Heart right ventricle (tissue), 16 donors: ENCODE measurements around the gene GALNT7. TPM values are rescaled to one million over a fixed set of nuclear protein-coding genes. Genes with fewer than 3 reads are reported as not detected.

Experiments
- ATAC-seq, 8 donors: fragments of 200-7000 bp; cut with Tn5 transposase; one replicate each; pipeline ENCODE4 v1.9.1; 2020; ENCODE audit warnings: mild to moderate bottlenecking in 8 of 8, moderate library complexity in 8 of 8, moderate number of reproducible peaks in 1 of 8
- DNase-seq, 2 donors: peaks; one replicate each; pipeline ENCODE4 v3.0.0-alpha.2; 2020
- H3K27ac ChIP-seq, 10 donors: fragments of 200-600 bp; sonication (generic) in 2 of 10; one replicate each; pipeline versions ENCODE4 v1.5.0 to v1.8.0; 2020 to 2022; ENCODE audit warnings: mild to moderate bottlenecking in 3 of 10
- H3K27me3 ChIP-seq, 7 donors: fragments of 200-600 bp; one replicate each; pipeline ENCODE4 v1.8.0; 2021 to 2022; ENCODE audit warnings: mild to moderate bottlenecking in 2 of 7
- H3K36me3 ChIP-seq, 9 donors: fragments of 200-600 bp; sonication (generic) in 1 of 9; one replicate each; pipeline versions ENCODE4 v1.5.0 to v1.8.0; 2020 to 2022; ENCODE audit warnings: mild to moderate bottlenecking in 2 of 9
- H3K4me1 ChIP-seq, 9 donors: fragments of 200-600 bp; sonication (generic) in 1 of 9; one replicate each; pipeline versions ENCODE4 v1.5.0 to v1.8.0; 2020 to 2022; ENCODE audit warnings: mild to moderate bottlenecking in 4 of 9
- H3K4me3 ChIP-seq, 10 donors: fragments of 200-600 bp; sonication (generic) in 2 of 10; one replicate each; pipeline versions ENCODE4 v1.5.0 to v1.8.0; 2020 to 2022; ENCODE audit warnings: mild to moderate bottlenecking in 7 of 10, moderate library complexity in 2 of 10
- H3K9me3 ChIP-seq, 11 donors: fragments of 200-600 bp in 10 of 11; sonication (generic) in 2 of 11; one replicate each; pipeline versions ENCODE4 v1.5.0 to v1.8.0; 2013 to 2022; ENCODE audit warnings: mild to moderate bottlenecking in 2 of 11, control low read depth in 1 of 11, moderate library complexity in 1 of 11
- WGBS, 2 donors: extraction: QIAGEN DNeasy Blood & Tissue Kit; methylation state at CpG; one replicate each; pipeline ENCODE4 v1.1.7; 2013; ENCODE audit warnings: inconsistent platforms in 1 of 2; 5-methylcytosine and 5-hydroxymethylcytosine counted together
- intact Hi-C, 10 donors: fragments of 100-400 bp; cut with DNase I; formaldehyde crosslinking; loops; one replicate each; pipeline versions ENCODE4 v1.11.1 to v1.14.2; 2022
- polyA plus RNA-seq, 2 donors: library from polyadenylated mRNA; stranded (reverse); fragments of 200-250 nt; gene quantifications; one replicate each; pipeline ENCODE4 v1.2.3, GENCODE V29; 2013
- total RNA-seq, 10 donors: library from RNA; stranded (reverse); fragmentation: NEBNext Ultra II Directional in 3 of 10; extraction: Animal tissue kit (Norgen Biotek cat#: 25700) in 3 of 10; gene quantifications; one replicate each; pipeline versions ENCODE4 v1.2.1 to v1.2.4, GENCODE V29; 2021 to 2023
- TF ChIP-seq, protein P1 (sequence below), 9 donors: fragments of 200-600 bp; sonication (generic) in 2 of 9; IDR thresholded peaks; one replicate each; pipeline versions ENCODE4 v1.5.0 to v1.8.0; 2021 to 2022; ENCODE audit warnings: antibody characterized with exemption in 9 of 9, mild to moderate bottlenecking in 5 of 9, moderate library complexity in 1 of 9
- donor health status: Arrhythmogenic right ventricular cardiomyopathy.
- donor health status: ischemic (EF 13 %, LVEDD 7.1; RV severe dilation, severe dysfunction).
- donor health status: healthy with polysubstance abuse.
- donor health status: DM: no; HTN: yes; CAD: no.
- donor health status: DM: no; HTN: no; CAD: no.
- donor health status: ischemic (EF 25% LVEDD 6.9; RV normal size, moderate dysfunction).
- donor health status: ischemic (EF 25% LVEDD 5.7; RV mildly dilated, moderate dysfunction).
- donor health status: healthy.
- donor health status: DM: yes; HTN: yes; CAD: no.
- donor health status: Ischemic cardiomyopathy.
- donor health status: ischemic (EF 35%, LVEDD 5.7; RV mildly dilated, moderate dysfunction).
- donor health status: nonischemic (EF 11% LVEDD 7.7; RV severe dilation, severe dysfunction).
- donor health status: DM: yes; HTN: yes; CAD: no.
- donor health status: PGD.
- donor health status: ischemic (EF 29% LVEDD 5.4; RV normal size, mild dysfunction).
- donor health status: nonischemic (EF 23%, LVEDD 6.1; RV moderate dilation, normal function).

Gene GALNT7
- total and polyA plus RNA-seq, 12 donors = 2.2 to 8.8 (median 5.3) TPM

DNA sequence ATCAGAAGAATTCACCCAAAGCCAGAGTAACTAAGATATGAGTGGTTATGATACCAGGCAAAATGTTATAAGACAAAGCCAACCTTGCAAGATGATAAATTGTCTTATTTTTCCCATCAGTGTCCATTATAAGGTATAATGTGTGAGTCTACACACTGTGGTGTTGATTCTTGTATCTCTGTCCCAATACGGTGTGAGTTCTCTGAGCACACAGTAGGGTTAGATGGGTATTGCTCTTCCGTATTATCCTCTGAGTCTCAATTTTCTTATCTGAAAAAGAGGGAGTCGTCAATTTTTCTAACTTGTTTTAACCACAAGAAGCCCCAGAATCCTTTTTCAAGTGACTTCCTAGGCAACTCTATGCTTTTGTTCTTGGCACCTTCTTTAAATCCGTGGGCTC lies 95.6 kb downstream of the GALNT7 start:
- TF ChIP-seq, protein P1, sequence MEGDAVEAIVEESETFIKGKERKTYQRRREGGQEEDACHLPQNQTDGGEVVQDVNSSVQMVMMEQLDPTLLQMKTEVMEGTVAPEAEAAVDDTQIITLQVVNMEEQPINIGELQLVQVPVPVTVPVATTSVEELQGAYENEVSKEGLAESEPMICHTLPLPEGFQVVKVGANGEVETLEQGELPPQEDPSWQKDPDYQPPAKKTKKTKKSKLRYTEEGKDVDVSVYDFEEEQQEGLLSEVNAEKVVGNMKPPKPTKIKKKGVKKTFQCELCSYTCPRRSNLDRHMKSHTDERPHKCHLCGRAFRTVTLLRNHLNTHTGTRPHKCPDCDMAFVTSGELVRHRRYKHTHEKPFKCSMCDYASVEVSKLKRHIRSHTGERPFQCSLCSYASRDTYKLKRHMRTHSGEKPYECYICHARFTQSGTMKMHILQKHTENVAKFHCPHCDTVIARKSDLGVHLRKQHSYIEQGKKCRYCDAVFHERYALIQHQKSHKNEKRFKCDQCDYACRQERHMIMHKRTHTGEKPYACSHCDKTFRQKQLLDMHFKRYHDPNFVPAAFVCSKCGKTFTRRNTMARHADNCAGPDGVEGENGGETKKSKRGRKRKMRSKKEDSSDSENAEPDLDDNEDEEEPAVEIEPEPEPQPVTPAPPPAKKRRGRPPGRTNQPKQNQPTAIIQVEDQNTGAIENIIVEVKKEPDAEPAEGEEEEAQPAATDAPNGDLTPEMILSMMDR (IDR thresholded peaks at IDR 0.05) = no peak
- H3K9me3 ChIP-seq = no peaks in the 10 kb centered on the region
- intact Hi-C loops = no loop called here
- H3K27ac ChIP-seq = peak overlapping the region in 2 of 10 donors; percentile 27 to 33
- no peaks in the 10 kb centered on the region for H3K27me3 ChIP-seq
- 42 to 56% methylated on average over 4 of the region's 4 CpGs for WGBS, 2 donors
- peaks cover 0 to 15% (median 11%) of the 10 kb centered on the region in 9 donors for H3K4me1 ChIP-seq
- ATAC-seq = peak in 2 of 8 donors; percentile 27 to 31
- DNase-seq = no peak
- no peaks in the 10 kb centered on the region for H3K36me3 ChIP-seq
- no peak overlapping the region for H3K4me3 ChIP-seq

DNA sequence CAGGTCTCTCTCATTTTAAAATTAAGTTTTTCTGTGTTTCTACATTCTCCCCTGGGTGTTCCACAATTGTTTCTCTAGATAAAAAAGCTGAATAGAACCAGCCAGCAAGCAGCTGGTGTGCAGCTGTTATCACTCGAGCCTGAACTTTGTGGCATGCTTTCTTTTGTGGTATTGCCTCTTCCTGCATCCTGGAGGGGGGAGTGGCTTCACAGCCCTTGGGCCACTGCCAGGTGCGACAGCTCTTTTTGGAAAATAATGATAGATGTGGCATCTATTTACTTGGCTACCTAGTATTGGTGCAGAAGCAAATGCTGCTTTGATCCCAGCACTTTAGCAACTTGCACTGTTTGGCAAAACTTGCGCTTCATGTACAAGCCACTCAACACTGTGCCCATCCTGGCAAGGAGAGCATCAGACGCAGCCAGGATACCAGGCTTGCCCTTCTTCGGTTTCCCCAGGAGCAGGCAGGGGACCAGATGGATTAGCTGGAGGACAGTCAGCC lies 96.1 kb downstream of the GALNT7 start:
- WGBS, 2 donors = 31 to 33% methylated on average over 5 of the region's 5 CpGs
- ATAC-seq = peak in 7 of 8 donors; percentile 72 to 91 (median 78)

DNA sequence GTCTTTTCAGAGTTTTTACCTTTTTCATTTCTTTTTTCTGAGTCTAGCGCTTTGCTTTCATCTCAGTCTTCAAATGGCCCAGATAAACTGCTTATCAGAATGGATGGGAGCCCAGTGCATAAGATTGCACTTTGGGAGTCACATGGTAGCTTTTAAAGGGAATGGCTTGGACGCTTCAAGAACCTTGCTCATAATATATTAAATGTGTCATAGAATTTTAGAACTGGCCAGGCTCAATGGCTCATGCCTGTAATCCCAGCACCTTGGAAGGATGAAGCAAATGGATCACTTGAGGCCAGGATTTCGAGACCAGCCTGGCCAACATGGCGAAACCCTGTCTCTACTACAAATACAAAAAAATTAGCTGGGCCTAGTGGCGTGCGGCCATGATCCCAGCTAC lies 97.1 kb downstream of the GALNT7 start:
- TF ChIP-seq, protein P1 (IDR thresholded peaks at IDR 0.05) = no peak
- Histone ChIP-seq H3K4me3 (no peak overlapping the region), H3K4me1 (peaks cover 0 to 26% (median 11%) of the 10 kb centered on the region in 9 donors), H3K36me3 (no peaks in the 10 kb centered on the region), H3K27me3 (no peaks in the 10 kb centered on the region), H3K27ac (no peak overlapping the region), H3K9me3 (no peaks in the 10 kb centered on the region)
- 92 to 93% methylated on average over 6 of the region's 6 CpGs for WGBS, 2 donors
- DNase-seq = no peak
- ATAC-seq = no peak
- intact Hi-C loops = no loop called here

More for the DNA sequence above, 96.1 kb downstream of the GALNT7 start:
- peak; percentile 29 to 53 for DNase-seq
- TF ChIP-seq, protein P1 (IDR thresholded peaks at IDR 0.05) = no peak
- peak overlapping the region in 3 of 10 donors; percentile 13 to 49 (median 27) for H3K27ac ChIP-seq
- H3K27me3 ChIP-seq = no peaks in the 10 kb centered on the region
- H3K4me1 ChIP-seq = peaks cover 0 to 16% (median 11%) of the 10 kb centered on the region in 9 donors
- H3K4me3 ChIP-seq = no peak overlapping the region
- no peaks in the 10 kb centered on the region for H3K9me3 ChIP-seq
- no peaks in the 10 kb centered on the region for H3K36me3 ChIP-seq
- intact Hi-C loops = no loop called here

DNA sequence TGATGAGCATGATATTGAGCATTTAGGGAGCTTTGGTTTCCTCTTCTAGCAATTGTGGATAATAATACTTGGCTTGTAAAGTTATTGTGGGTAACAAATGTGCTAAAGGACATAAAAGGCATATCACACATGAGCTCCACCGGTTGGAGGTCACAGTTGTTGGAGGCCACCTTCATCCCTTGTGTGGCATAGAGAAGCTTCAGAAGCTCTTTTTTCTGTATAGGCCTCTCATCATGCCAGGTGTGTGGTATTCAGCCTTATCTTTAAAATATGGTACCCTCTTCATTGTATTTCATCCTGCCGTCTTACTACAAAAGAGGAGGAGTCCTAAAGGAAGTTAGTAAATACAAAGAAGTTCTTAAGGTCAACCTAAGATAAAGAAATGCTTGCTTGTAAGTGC lies 99.1 kb downstream of the GALNT7 start:
- Histone ChIP-seq H3K9me3 (no peaks in the 10 kb centered on the region), H3K4me1 (peaks cover 0 to 34% (median 12%) of the 10 kb centered on the region in 9 donors), H3K36me3 (no peaks in the 10 kb centered on the region), H3K4me3 (no peak overlapping the region), H3K27ac (no peak overlapping the region), H3K27me3 (no peaks in the 10 kb centered on the region)
- WGBS, 2 donors = 88% methylated on average over 2 of the region's 2 CpGs
- TF ChIP-seq, protein P1 (IDR thresholded peaks at IDR 0.05) = no peak
- intact Hi-C loops = no loop called here
- ATAC-seq (no peak), DNase-seq (no peak)
